Upper lobe of right lung (tissue), 1 donor: ENCODE data around the gene TRIM23. TPM values are rescaled to one million over a fixed set of nuclear protein-coding genes. Genes with fewer than 3 reads are reported as not detected.

ENCODE experiments used
- ATAC-seq: fragments of 200-7000 bp; cut with Tn5 transposase; one replicate; pipeline ENCODE4 v1.9.1; 2020; ENCODE audit warnings: mild to moderate bottlenecking, moderate library complexity
- DNase-seq: peaks from one replicate; pipeline ENCODE4 v3.0.0-alpha.2; 2020
- H3K27ac ChIP-seq: fragments of 200-600 bp; one replicate; pipeline ENCODE4 v1.8.0; 2022
- H3K27me3 ChIP-seq: fragments of 200-600 bp; one replicate; pipeline ENCODE4 v1.8.0; 2022; ENCODE audit warnings: mild to moderate bottlenecking
- H3K36me3 ChIP-seq: fragments of 200-600 bp; one replicate; pipeline ENCODE4 v1.8.0; 2022
- H3K4me1 ChIP-seq: fragments of 200-600 bp; one replicate; pipeline ENCODE4 v1.8.0; 2022
- H3K4me3 ChIP-seq: fragments of 200-600 bp; one replicate; pipeline ENCODE4 v1.8.0; 2022; ENCODE audit warnings: mild to moderate bottlenecking
- H3K9me3 ChIP-seq: fragments of 200-600 bp; one replicate; pipeline ENCODE4 v1.8.0; 2022
- CTCF ChIP-seq: fragments of 200-600 bp; IDR thresholded peaks from one replicate; pipeline ENCODE4 v1.8.0; 2022; ENCODE audit warnings: antibody characterized with exemption
- intact Hi-C: fragments of 100-400 bp; cut with DNase I; formaldehyde crosslinking; loops from one replicate; pipeline ENCODE4 v1.11.0; 2022
- total RNA-seq: library from RNA; stranded (reverse); fragmentation: NEBNext Ultra II Directional; extraction: Animal tissue kit (Norgen Biotek cat#: 25700); gene quantifications from one replicate; pipeline ENCODE4 v1.2.1, GENCODE V29; 2021
- donor health status: DM: no; HTN: yes; CAD: no; lungs with severe emphysema.

The TRIM23 gene
- total RNA-seq, 1 donor from 2014 or later = 14.7 TPM

- DNase-seq (peak; percentile 96), ATAC-seq (peak; percentile 100)
- intact Hi-C loops = no loop called here
- Histone ChIP-seq H3K36me3 (peaks cover 6% of the 10 kb centered on the region), H3K9me3 (no peaks in the 10 kb centered on the region), H3K27ac (peak within 1 kb of the TSS; percentile 92), H3K4me1 (peaks cover 21% of the 10 kb centered on the region), H3K4me3 (peak within 1 kb of the TSS; percentile 78), H3K27me3 (no peaks in the 10 kb centered on the region)
- no peak for TF ChIP-seq CTCF
Measured at GRCh38 chr5:65562731-65563701, 61.1 kb downstream of the TRIM23 start, which contains the start of the genes CENPK and PPWD1. TSS of gene CENPK (minus strand) at chr5:65563168. CDS start at chr5:65554907, 8,261 bp downstream. TSS of gene PPWD1 (plus strand) at chr5:65563296. CDS start at chr5:65563311, 15 bp downstream.

- Histone ChIP-seq H3K4me1 (no peaks in the 10 kb centered on the region), H3K9me3 (no peaks in the 10 kb centered on the region), H3K4me3 (no peak overlapping the region), H3K27ac (no peak overlapping the region), H3K36me3 (no peaks in the 10 kb centered on the region), H3K27me3 (no peaks in the 10 kb centered on the region)
- intact Hi-C loops = no loop called here
- ATAC-seq = no peak
- TF ChIP-seq CTCF = no peak
- DNase-seq = no peak
Measured at GRCh38 chr5:65556718-65557117, 67.4 kb downstream of the TRIM23 start.

GRCh38 chr5:65556181-65556580 is 68.0 kb downstream of the TRIM23 start:
- TF ChIP-seq CTCF = no peak
- intact Hi-C loops = no loop called here
- ATAC-seq = no peak

GRCh38 chr5:65555287-65555686 is 68.8 kb downstream of the TRIM23 start:
- ATAC-seq (no peak), DNase-seq (no peak)
- no peaks in the 10 kb centered on the region for H3K9me3 ChIP-seq
- intact Hi-C loops = no loop called here
- no peaks in the 10 kb centered on the region for H3K4me1 ChIP-seq
- no peaks in the 10 kb centered on the region for H3K27me3 ChIP-seq
- H3K27ac ChIP-seq = no peak overlapping the region
- H3K36me3 ChIP-seq = no peaks in the 10 kb centered on the region
- no peak for TF ChIP-seq CTCF
- no peak overlapping the region for H3K4me3 ChIP-seq

More at GRCh38 chr5:65556181-65556580, 68.0 kb downstream of the TRIM23 start:
- H3K4me1 ChIP-seq = no peaks in the 10 kb centered on the region
- H3K36me3 ChIP-seq = no peaks in the 10 kb centered on the region
- no peak overlapping the region for H3K4me3 ChIP-seq
- H3K27me3 ChIP-seq = no peaks in the 10 kb centered on the region
- no peak for DNase-seq
- H3K9me3 ChIP-seq = no peaks in the 10 kb centered on the region
- H3K27ac ChIP-seq = no peak overlapping the region

- ATAC-seq (no peak), DNase-seq (no peak)
- no peaks in the 10 kb centered on the region for H3K4me1 ChIP-seq
- no peaks in the 10 kb centered on the region for H3K36me3 ChIP-seq
- no peaks in the 10 kb centered on the region for H3K27me3 ChIP-seq
- intact Hi-C loops = no loop called here
- TF ChIP-seq CTCF = no peak
- no peaks in the 10 kb centered on the region for H3K9me3 ChIP-seq
- no peak overlapping the region for H3K4me3 ChIP-seq
- H3K27ac ChIP-seq = no peak overlapping the region
Measured at GRCh38 chr5:65553941-65554340, 70.2 kb downstream of the TRIM23 start.
